ENCODE measurements around the gene MACROD2.

- no peak for TF ChIP-seq POLR2A (IDR thresholded peaks at IDR 0.05)
- no peak for TF ChIP-seq CTCF (IDR thresholded peaks at IDR 0.05)
Observed at GRCh38 chr20:14892782-14893181, 897.5 kb downstream of the MACROD2 start.

Data from uterus (tissue), 2 donors.